Activated B cell treated with CpG ODN at 0.5 μM for 24 hours (primary cell): Measurements from ENCODE around the gene GBX1. TPM values are rescaled to one million over a fixed set of nuclear protein-coding genes. Genes with fewer than 3 reads are reported as not detected.

ENCODE experiments used
- ATAC-seq: fragments of 200-7000 bp; cut with Tn5 transposase; one replicate; pipeline ENCODE4 v1.10.0; 2021; ENCODE audit warnings: low read depth, mild to moderate bottlenecking, moderate library complexity
- CTCF ChIA-PET: fragments of 350-600 bp; sonication (Branson Sonifier 250); formaldehyde crosslinking; loops from one replicate; lab custom pipeline; 2021; ENCODE audit warnings: antibody characterized with exemption; lab: Charles Lee
- POLR2A ChIA-PET: fragments of 350-600 bp; sonication (Branson Sonifier 250); formaldehyde crosslinking; loops from one replicate; lab custom pipeline; 2021; ENCODE audit warnings: antibody characterized with exemption; lab: Charles Lee
- DNase-seq: peaks from one replicate; pipeline ENCODE4 v3.0.0; 2022
- H3K27ac Mint-ChIP-seq: one replicate; pipeline ENCODE4 v1.8.0; 2020; ENCODE audit warnings: mixed read lengths
- H3K27me3 Mint-ChIP-seq: one replicate; pipeline ENCODE4 v1.8.0; 2021; ENCODE audit warnings: mixed read lengths
- H3K36me3 Mint-ChIP-seq: one replicate; pipeline ENCODE4 v1.8.0; 2021; ENCODE audit warnings: low read depth, mixed read lengths
- H3K4me1 Mint-ChIP-seq: one replicate; pipeline ENCODE4 v1.8.0; 2021; ENCODE audit warnings: mixed read lengths
- H3K4me3 Mint-ChIP-seq: one replicate; pipeline ENCODE4 v1.8.0; 2020; ENCODE audit warnings: mild to moderate bottlenecking, mixed read lengths
- H3K9me3 Mint-ChIP-seq: one replicate; pipeline ENCODE4 v1.8.0; 2020; ENCODE audit warnings: mixed read lengths
- CTCF ChIP-seq: fragments of 200-600 bp; IDR thresholded peaks from one replicate; pipeline ENCODE4 v1.8.0; 2022; ENCODE audit warnings: antibody characterized with exemption, mild to moderate bottlenecking
- intact Hi-C: fragments of 100-400 bp; cut with micrococcal nuclease; formaldehyde crosslinking; loops from one replicate; pipeline ENCODE4 v1.15.1; 2024
- total RNA-seq: library from RNA; stranded (reverse); gene quantifications from 2 replicates; pipeline ENCODE4 v1.2.3, GENCODE V29; 2022

Gene GBX1
- total RNA-seq, 1 donor from 2014 or later, result not detected

- no peaks in the 10 kb centered on the region for H3K4me1 Mint-ChIP-seq
- ATAC-seq (no peak), DNase-seq (no peak)
- TF ChIP-seq CTCF, result no peak
- ChIA-PET POLR2A (no interaction called here), CTCF (interaction anchor here (1.4 kb wide), 1 partner anchor 87 kb away, joined by 3 read pairs; no protein-coding TSS in a partner anchor)
- H3K27me3 Mint-ChIP-seq, result peaks cover 6% of the 10 kb centered on the region
- intact Hi-C loops, result no loop called here
- no peak within 1 kb of the TSS for H3K27ac Mint-ChIP-seq
- H3K9me3 Mint-ChIP-seq, result no peaks in the 10 kb centered on the region
- no peak within 1 kb of the TSS for H3K4me3 Mint-ChIP-seq
- peaks cover 41% of the 10 kb centered on the region for H3K36me3 Mint-ChIP-seq
Observed at GRCh38 chr7:151210087-151210854, 42.8 kb upstream of the GBX1 start, which contains the start of gene H2BK1. TSS of gene H2BK1 (minus strand) at chr7:151210488. CDS start at chr7:151210318, 170 bp downstream.

GRCh38 chr7:151209588-151209987, 42.1 kb upstream of the GBX1 start:
- ATAC-seq, result no peak
- no peaks in the 10 kb centered on the region for H3K9me3 Mint-ChIP-seq
- ChIA-PET CTCF (no interaction called here), POLR2A (no interaction called here)
- H3K4me3 Mint-ChIP-seq, result no peak overlapping the region
- no peak for DNase-seq
- H3K27ac Mint-ChIP-seq, result no peak overlapping the region
- peaks cover 34% of the 10 kb centered on the region for H3K36me3 Mint-ChIP-seq
- TF ChIP-seq CTCF, result no peak
- intact Hi-C loops, result no loop called here
- H3K4me1 Mint-ChIP-seq, result no peaks in the 10 kb centered on the region
- peaks cover 11% of the 10 kb centered on the region for H3K27me3 Mint-ChIP-seq

GRCh38 chr7:151208253-151208862, 40.9 kb upstream of the GBX1 start:
- TF ChIP-seq CTCF, result no peak
- Mint-ChIP-seq H3K36me3 (peaks cover 22% of the 10 kb centered on the region), H3K4me3 (no peak overlapping the region), H3K27ac (no peak overlapping the region), H3K27me3 (peaks cover 20% of the 10 kb centered on the region), H3K9me3 (no peaks in the 10 kb centered on the region), H3K4me1 (no peaks in the 10 kb centered on the region)
- ATAC-seq (no peak), DNase-seq (no peak)
- intact Hi-C loops, result no loop called here
- CTCF ChIA-PET, result no interaction called here
- POLR2A ChIA-PET, result interaction anchor here (0.5 kb wide), 1 partner anchor 182 kb away, joined by 3 read pairs; no protein-coding TSS in a partner anchor

- TF ChIP-seq CTCF, result no peak
- peaks cover 21% of the 10 kb centered on the region for H3K27me3 Mint-ChIP-seq
- CTCF ChIA-PET, result no interaction called here
- DNase-seq (no peak), ATAC-seq (no peak)
- H3K9me3 Mint-ChIP-seq, result no peaks in the 10 kb centered on the region
- H3K4me1 Mint-ChIP-seq, result no peaks in the 10 kb centered on the region
- peaks cover 16% of the 10 kb centered on the region for H3K36me3 Mint-ChIP-seq
- POLR2A ChIA-PET, result interaction anchor here (0.5 kb wide), 1 partner anchor 181 kb away, joined by 3 read pairs; no protein-coding TSS in a partner anchor
- H3K27ac Mint-ChIP-seq, result no peak overlapping the region
- intact Hi-C loops, result no loop called here
- no peak overlapping the region for H3K4me3 Mint-ChIP-seq
Observed at GRCh38 chr7:151207804-151208203, 40.3 kb upstream of the GBX1 start.

- H3K4me3 Mint-ChIP-seq, result no peak overlapping the region
- intact Hi-C loops, result no loop called here
- H3K36me3 Mint-ChIP-seq, result peaks cover 13% of the 10 kb centered on the region
- no peaks in the 10 kb centered on the region for H3K4me1 Mint-ChIP-seq
- peaks cover 21% of the 10 kb centered on the region for H3K27me3 Mint-ChIP-seq
- ChIA-PET CTCF (no interaction called here), POLR2A (no interaction called here)
- TF ChIP-seq CTCF, result no peak
- ATAC-seq (no peak), DNase-seq (no peak)
- no peaks in the 10 kb centered on the region for H3K9me3 Mint-ChIP-seq
- H3K27ac Mint-ChIP-seq, result no peak overlapping the region
Observed at GRCh38 chr7:151207315-151207714, 39.8 kb upstream of the GBX1 start.
